Mucosa of descending colon (tissue), 3 donors: ENCODE results near the gene TTLL9. TPM values are rescaled to one million over a fixed set of nuclear protein-coding genes. Genes with fewer than 3 reads are reported as not detected.
A peak's percentile ranks its signal among the peaks of the same experiment; 100 is the strongest.

Source experiments
- ATAC-seq: fragments of 200-7000 bp; cut with Tn5 transposase; one replicate; pipeline ENCODE4 v1.9.1; 2020; ENCODE audit warnings: mild to moderate bottlenecking, moderate library complexity
- DNase-seq, 3 donors: peaks; one replicate each; pipeline ENCODE4 v3.0.0-alpha.2; 2020
- H3K36me3 ChIP-seq: fragments of 200-600 bp; one replicate; pipeline ENCODE4 v1.8.0; 2021; ENCODE audit warnings: low read depth, mild to moderate bottlenecking
- H3K4me1 ChIP-seq: fragments of 200-600 bp; one replicate; pipeline ENCODE4 v1.8.0; 2021; ENCODE audit warnings: low read depth, mild to moderate bottlenecking
- H3K4me3 ChIP-seq: fragments of 200-600 bp; one replicate; pipeline ENCODE4 v1.8.0; 2021; ENCODE audit warnings: mild to moderate bottlenecking
- H3K9me3 ChIP-seq: fragments of 200-600 bp; one replicate; pipeline ENCODE4 v1.8.0; 2021; ENCODE audit warnings: mild to moderate bottlenecking
- intact Hi-C, 2 donors: fragments of 100-400 bp; cut with DNase I in 1 of 2; cut with micrococcal nuclease in 1 of 2; formaldehyde crosslinking; loops; one replicate each; pipeline versions ENCODE4 v1.11.0 to v1.11.1; 2022; cut with DNase I, micrococcal nuclease
- total RNA-seq, 3 donors: library from RNA; stranded (reverse); fragmentation: NEBNext Ultra II Directional in 2 of 3; extraction: Animal tissue kit (Norgen Biotek cat#: 25700) in 2 of 3; gene quantifications; one replicate each; pipeline versions ENCODE4 v1.2.1 to v1.2.4, GENCODE V29; 2021 to 2023
- TF ChIP-seq, protein P1 (sequence below): fragments of 200-600 bp; IDR thresholded peaks from one replicate; pipeline ENCODE4 v1.8.0; 2022; ENCODE audit warnings: antibody characterized with exemption, mild to moderate bottlenecking
- donor health status: DM: no; HTN: no; CAD: no; lungs with moderate emphysema.
- donor health status: DM: no; HTN: no; CAD: no.
- donor health status: DM: no; HTN: yes; CAD: no.

TTLL9 gene
- total RNA-seq, 3 donors from 2014 or later, result 0.25 TPM; not detected in 2

DNA sequence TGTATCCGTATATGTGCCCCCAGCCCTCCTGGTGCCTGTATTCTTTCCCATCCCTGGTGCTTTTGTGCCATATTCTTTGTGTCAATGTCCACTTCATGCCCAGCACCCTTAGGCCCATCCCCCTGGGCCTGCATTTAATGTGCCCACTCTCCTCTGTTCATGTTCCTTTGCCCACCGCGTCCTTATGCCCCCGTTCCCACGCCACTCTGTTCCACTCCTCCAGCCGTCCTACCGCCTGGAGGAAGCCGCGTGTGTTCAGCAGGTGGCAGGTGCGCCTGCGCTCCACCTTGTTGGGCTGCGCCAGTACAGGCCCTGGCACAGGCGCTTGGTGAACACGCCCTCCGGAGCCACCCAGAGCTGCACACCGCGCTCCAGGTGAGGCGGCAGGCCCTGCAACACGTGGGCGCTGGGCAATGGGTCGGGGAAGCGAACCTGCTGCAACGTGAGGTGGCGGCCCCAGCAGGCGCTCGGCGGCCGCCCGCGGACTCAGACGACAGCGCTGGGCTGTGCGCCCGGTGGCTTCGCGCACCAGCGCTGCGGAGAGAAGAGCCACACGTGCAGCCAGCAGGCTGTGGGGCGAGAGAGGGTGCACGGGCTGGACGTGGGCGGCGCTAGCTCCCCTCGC is 21.0 kb upstream of the TTLL9 start:
- peak; percentile 87 for ATAC-seq
- intact Hi-C loops, result no loop called here
- DNase-seq, result peak; percentile 59 to 77 (median 71)

DNA sequence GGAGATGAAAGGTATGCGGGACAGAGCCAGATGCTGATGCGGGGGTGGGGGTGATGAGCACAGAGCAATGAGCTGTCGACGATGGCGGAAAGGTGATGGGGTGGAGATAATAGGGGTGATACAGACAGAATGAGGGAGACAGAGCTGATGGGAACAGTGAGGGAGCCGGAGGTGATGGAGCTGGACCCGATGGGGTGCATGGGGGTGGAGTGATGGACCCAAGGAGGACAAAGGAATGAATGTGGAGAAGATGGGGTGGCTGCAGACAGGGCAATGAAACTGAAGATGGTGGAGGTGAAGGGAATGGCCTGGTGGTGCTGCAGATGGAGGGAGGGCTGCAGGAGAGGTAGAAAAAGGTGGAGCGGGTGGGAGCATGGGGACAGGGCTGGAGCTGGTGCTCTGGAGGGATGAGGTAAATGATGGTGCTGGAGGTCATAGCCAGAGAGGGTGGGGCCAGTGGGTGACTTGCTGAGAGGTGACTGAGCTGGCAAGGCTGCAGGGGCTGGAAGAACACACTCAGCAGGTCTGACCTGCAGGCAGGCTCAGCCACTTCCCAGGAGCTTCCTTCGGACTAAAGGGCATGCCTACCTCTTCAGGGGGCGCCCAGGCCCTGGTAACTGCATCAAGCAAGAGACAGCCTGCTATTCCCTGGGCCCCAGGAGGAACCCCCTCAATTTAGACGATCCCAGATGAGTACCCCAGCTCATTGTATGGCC is 19.0 kb upstream of the TTLL9 start:
- intact Hi-C loops, result loop anchor here in 1 of 2 donors (10.0 kb wide), 1 partner anchor 103 kb away; the partner anchor contains the start of gene PDRG1
- H3K9me3 ChIP-seq, result no peaks in the 10 kb centered on the region
- H3K4me3 ChIP-seq, result no peak overlapping the region
- DNase-seq (no peak), ATAC-seq (no peak)
- H3K36me3 ChIP-seq, result no peaks in the 10 kb centered on the region
- peaks cover 3% of the 10 kb centered on the region for H3K4me1 ChIP-seq
- TF ChIP-seq, protein P1, sequence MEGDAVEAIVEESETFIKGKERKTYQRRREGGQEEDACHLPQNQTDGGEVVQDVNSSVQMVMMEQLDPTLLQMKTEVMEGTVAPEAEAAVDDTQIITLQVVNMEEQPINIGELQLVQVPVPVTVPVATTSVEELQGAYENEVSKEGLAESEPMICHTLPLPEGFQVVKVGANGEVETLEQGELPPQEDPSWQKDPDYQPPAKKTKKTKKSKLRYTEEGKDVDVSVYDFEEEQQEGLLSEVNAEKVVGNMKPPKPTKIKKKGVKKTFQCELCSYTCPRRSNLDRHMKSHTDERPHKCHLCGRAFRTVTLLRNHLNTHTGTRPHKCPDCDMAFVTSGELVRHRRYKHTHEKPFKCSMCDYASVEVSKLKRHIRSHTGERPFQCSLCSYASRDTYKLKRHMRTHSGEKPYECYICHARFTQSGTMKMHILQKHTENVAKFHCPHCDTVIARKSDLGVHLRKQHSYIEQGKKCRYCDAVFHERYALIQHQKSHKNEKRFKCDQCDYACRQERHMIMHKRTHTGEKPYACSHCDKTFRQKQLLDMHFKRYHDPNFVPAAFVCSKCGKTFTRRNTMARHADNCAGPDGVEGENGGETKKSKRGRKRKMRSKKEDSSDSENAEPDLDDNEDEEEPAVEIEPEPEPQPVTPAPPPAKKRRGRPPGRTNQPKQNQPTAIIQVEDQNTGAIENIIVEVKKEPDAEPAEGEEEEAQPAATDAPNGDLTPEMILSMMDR, result no peak

More for the DNA sequence above, 21.0 kb upstream of the TTLL9 start:
- Histone ChIP-seq H3K4me3 (no peak overlapping the region), H3K9me3 (no peaks in the 10 kb centered on the region), H3K4me1 (peaks cover 3% of the 10 kb centered on the region), H3K36me3 (no peaks in the 10 kb centered on the region)
- TF ChIP-seq, protein P1, result no peak

DNA sequence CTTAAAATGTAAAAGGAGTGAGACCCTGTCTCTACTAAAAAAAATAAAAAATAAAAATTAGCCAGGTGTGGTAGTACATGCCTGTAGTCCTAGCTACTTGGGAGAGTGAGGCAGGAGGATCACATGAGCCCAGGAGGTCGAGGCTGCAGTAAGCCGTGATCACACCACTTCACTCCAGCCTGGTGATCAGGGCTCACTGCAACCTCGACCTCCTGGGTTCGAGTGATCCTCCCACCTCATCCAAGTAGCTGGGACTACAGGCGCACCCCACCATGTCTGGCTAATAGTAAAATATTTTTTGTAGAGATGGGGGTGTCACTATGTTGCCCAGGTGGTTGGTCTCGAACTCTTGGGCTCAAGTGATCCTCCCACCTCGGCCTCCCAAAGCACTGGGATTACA is 17.0 kb upstream of the TTLL9 start:
- H3K36me3 ChIP-seq, result no peaks in the 10 kb centered on the region
- TF ChIP-seq, protein P1, result no peak
- no peaks in the 10 kb centered on the region for H3K9me3 ChIP-seq
- no peak overlapping the region for H3K4me3 ChIP-seq
- intact Hi-C loops, result loop anchor here in 1 of 2 donors (10.0 kb wide), 1 partner anchor 101 kb away; the partner anchor contains the start of gene PDRG1
- DNase-seq (no peak), ATAC-seq (no peak)
- peaks cover 3% of the 10 kb centered on the region for H3K4me1 ChIP-seq

DNA sequence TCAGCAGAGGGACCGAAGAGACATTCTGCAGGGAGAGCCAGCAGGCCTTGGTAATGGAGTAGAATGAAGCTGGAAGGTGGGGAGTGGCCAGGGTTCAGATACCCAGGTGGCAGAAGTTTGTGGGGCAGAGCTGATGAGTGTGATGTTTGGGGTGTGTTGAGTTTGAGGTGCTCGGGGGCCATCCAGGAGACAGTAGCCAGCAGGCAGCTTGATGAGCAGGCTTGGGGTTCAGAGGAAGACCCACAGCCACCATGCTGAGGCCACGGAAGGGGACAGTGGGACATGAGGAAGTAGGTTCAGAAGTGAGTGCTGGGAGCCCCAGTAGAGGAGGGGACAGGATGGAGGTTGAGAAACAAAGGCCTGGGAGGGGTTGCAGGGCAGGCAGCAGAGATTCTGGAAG is 13.9 kb upstream of the TTLL9 start:
- DNase-seq (no peak), ATAC-seq (no peak)
- intact Hi-C loops, result loop anchor here in 1 of 2 donors (10.0 kb wide), 1 partner anchor 98 kb away; the partner anchor contains the start of gene PDRG1
- H3K4me3 ChIP-seq, result no peak overlapping the region
- TF ChIP-seq, protein P1, result no peak
- H3K4me1 ChIP-seq, result peaks cover 9% of the 10 kb centered on the region
- H3K36me3 ChIP-seq, result no peaks in the 10 kb centered on the region
- H3K9me3 ChIP-seq, result no peaks in the 10 kb centered on the region

DNA sequence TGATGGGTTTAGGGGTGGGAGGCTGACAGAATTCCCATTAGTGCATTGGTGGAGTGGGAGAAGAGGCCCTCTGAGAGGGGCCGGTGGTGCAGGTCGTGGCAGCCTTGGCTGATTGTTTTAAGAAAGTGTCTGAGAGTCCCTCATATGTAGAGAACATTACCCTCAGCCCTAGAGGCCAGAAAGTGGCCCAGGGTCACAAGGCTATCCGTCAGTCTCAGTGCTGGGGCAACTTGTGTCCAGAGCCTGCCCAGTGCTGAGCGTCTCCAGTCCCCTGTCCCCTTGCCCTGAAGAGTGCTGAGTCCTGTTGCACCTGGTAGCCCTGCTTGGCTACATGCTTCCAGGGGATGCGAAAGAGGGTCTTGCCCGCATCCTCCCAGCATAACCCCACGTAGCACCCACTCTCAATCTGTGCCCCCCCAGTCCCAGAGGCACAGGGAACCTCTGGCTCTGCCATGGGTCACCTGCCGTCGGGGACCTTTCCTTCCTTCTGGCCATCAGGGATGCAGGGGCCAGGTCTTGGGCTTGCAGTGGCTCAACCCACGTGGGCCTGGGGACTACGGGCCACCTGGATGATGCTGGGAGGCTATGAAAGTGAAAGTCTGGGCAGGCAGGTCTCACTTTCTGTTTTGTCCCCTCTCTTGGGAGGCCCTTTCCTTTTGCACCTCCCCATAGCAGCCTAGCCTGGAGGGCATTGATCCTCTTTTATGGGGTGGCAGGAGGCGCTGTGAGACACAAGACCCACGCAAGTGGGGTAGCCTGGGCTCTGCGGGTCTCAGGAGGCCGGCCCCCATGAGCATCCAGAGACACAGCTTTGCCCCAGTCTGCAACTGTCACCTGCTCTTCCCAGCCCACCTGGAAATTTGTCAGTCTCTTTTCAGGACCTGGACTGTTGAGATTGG is 12.3 kb upstream of the TTLL9 start:
- no peaks in the 10 kb centered on the region for H3K36me3 ChIP-seq
- H3K4me3 ChIP-seq, result no peak overlapping the region
- H3K9me3 ChIP-seq, result no peaks in the 10 kb centered on the region
- H3K4me1 ChIP-seq, result peaks cover 9% of the 10 kb centered on the region
- TF ChIP-seq, protein P1, result no peak
- ATAC-seq (no peak), DNase-seq (no peak)
- intact Hi-C loops, result loop anchor here in 1 of 2 donors (10.0 kb wide), 1 partner anchor 97 kb away; the partner anchor contains the start of gene PDRG1
